GM21528 (cell line): ENCODE measurements around the gene GTF3C1.

Experiments used
- ATAC-seq: cut with Tn5 transposase; IDR thresholded peaks from one replicate; pipeline ENCODE4 v1.9.1; 2021; ENCODE audit warnings: mild to moderate bottlenecking, moderate library complexity; ENCODE audit not compliant: unreplicated experiment, low FRiP score

Gene GTF3C1

DNA sequence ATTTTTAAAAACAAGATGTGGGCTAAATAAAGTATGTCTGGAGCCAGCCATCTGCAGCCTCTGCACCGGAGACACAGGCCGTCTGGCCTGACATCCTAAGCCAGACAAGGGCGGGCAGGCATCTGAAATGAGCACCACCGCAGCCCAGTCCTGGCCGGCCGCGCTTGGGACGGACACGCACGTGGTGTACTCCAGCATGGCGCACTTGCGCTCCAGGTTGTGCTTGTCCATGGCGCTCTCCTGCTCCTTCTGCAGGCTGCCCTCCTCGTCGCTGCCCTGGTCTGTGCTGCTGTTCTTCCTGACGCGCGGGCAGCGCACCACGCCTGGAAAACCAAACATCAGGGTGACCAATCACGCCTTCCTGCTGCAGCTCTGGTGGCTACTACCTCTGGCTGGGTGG lies 60.3 kb downstream of the GTF3C1 start:
- ATAC-seq, result no peak

DNA sequence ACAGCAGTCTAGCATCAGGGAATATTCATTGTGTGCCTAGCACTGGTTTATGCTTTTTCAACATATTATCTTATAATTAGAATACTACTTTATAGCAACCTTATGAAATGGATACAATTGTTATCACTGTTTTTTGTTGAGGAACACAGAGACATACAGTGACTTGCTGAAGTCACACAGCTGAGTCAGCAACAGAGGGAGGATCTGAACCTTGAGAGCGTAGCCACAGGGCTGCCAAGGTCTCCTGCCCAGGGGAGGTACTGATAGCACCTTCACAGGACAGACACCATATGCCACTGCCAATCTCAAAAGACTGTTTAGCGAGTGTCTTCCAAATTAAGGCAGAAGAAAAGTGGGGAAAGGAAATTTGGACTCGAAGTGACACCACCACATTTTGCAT lies 63.0 kb downstream of the GTF3C1 start:
- no peak for ATAC-seq

DNA sequence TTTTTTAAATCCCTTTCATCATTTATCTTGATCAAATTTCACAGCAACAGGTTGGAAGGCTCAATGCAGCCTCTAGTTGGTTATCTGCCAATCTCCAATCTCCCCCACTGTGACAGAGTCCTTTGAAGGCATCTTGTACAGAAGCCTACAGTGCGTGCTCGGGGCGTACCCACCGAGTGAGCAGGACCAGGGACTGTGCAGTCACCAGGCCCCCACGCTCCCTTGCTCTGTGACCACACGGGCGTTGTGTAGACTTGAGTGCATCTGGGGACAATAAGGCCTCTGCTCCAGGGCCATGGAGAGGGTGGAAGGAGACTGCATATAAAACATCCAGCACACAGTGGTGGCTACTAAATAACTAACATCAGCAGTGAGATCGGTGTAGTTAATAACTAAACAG lies 63.4 kb downstream of the GTF3C1 start:
- no peak for ATAC-seq

DNA sequence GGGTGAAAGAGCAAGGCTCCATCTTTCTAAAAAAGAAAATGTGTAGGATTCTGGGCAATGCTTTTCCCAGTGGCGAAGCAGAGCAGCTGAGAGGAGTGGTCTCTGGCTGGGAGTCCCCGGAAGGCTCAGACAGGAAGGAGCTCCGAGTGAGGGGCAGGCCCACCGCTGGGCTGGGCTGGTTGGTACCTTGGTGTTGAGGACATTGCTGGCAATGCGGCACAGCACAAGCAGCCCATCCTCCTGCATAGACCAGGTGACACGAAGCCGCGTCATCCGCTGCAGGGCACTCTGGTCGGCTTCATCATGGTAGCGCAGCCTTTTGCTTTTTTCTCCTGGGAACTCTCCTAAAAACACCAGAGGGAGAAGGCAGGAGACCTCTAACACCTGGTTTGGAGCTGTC lies 63.9 kb downstream of the GTF3C1 start:
- no peak for ATAC-seq

DNA sequence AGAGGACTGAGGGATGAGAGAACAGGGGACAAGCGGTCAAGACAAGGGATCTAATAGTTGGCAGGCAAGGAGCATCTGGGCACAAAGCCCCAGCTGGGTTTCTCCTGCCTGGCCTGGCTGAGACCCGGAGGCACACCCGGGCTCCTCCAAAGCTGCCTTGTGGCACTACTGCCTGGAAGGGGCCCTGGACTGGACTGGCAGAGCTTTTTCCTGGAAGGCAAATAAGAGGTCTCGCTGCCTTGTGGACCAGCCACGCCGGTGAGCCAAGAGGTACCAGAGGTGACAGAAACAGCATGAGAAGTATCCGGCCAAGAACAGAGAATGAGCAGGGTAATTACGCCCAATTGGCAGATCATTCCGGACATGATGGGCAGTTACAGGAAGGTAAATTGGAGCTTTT lies 64.6 kb downstream of the GTF3C1 start:
- no peak for ATAC-seq

DNA sequence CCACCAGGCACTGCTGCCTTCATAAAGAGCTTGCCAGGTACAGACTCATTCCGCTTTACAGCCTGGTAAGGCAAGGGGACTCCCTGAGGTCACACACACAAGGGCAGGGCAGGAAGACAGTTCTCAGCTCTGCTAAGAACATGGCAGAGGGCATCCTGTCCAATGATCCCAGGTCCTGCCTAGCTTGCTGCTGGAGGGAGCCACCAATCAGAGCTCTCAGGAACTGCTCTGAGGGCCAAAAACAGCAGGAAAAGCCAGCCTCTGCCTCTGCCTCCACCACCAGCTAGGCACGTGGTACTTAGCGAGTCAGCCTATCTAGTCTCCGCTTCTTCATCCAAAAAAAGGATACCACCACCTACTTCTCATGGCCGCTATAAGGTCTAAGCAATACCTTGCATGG lies 66.1 kb downstream of the GTF3C1 start:
- no peak for ATAC-seq

DNA sequence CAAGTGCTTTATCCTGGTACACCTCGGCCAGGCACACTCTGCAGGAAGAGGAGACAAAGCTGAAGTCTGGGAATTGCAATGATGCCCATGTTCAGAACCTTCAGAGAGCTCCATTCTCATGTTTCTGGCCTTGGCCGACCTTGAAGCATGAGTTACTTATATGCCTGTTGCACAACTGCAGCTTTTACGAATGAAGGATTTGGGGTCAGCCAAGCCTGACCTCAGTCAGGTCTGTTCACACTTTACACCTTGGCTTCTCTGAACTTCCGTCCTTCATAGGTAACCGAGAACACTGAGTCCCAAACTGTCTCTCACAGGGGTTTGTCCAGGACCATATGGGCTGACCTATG lies 66.7 kb downstream of the GTF3C1 start:
- no peak for ATAC-seq

DNA sequence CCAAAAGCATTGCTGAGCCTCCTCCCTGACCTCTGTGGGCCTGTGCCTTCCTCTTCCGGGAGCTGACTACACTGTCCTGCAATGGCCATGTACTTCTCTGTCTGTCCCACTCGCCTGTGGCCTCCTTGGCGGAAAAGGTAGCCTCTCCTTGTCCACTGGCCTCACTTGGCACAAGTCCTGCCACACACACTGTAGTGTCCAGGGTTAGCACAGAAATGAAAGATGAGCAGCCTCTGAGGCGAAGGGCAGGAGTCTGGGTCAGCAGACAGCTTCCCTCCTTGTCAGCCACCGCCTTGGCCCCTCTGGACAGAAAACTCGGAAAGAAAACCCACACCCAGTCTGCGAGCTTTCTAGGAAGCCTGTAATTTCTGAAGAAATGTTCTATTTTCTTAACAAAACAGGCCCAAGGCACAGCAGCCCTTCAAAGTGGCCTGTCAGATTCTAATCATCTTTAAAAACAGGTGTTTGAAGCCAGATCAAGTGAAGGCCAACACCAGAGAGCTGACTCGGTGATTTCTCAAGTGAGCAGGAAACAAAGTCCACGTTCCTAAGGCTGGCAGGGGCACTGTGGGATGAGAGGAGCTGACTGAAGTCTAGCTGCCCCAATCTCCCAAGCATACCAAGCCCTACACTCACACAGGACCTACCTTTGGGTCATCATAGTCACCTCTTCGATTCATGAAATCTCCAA lies 67.2 kb downstream of the GTF3C1 start:
- no peak for ATAC-seq

DNA sequence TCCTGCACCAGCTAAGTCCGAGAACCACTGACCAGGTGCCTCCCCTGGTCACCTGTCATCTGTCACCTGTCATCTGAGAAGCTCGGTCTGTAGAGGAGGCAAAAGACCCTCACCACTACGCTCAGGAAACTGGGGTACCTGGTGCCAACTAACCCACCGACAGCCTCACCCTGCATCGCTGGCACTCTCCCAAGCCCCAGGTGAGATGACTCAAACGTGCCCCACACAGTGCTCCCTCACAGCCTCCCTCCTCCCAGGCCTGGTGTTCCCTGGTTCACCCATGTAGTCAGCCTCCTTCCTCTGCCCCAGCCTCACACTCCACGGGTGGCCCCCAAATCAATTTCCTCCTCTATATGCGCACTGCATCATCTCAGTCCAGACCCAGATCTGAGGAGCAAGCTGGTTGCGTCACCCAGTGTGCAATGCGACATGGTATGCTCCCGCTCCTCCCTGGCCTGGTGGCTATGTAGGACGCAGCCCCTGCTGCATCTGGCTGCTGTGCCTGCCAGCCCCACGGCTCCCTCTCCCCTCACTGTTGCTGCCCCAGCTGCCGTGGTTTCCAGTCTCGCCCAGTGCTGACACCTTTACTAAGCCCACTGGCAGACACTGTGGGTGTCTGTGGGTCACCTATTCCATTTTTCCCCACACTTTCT lies 68.3 kb downstream of the GTF3C1 start:
- no peak for ATAC-seq

DNA sequence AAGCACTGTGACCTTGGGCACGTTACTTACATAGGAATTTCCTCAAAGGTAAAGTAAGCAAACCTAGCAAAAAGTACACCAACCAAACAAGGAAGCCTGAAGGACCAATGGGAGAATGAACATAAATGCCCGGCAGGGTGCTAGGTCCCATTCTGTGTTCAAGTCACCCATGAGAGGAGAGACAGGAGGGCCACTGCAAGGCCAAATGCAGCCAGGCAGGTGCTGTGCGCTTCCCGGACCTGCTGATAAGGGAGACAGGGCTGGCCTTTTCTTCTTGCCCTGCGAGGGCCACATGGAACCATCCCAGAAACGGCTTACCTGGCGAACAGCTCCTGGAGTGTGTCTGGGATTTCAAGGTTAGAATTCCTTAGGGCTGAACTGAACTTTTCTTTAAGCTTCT lies 69.0 kb downstream of the GTF3C1 start:
- no peak for ATAC-seq

DNA sequence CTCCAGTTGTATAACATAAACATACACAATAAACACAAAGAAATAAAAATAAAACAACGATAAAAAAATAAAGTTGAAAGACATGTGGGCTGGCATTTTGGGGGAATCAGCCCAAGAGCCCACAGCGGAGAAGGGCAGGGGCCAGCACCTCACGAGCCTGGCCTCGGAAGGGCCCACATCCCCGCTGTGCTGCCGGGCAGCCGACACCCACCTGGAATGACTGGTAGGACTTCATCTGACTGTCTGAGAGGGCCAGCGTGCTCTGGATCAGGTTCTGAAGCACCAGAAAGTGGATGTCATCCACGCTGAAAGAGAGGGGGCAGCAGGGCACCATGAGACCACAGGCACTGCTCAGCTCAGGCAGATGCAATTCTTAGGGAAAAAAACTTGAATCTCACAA lies 73.5 kb downstream of the GTF3C1 start:
- no peak for ATAC-seq

DNA sequence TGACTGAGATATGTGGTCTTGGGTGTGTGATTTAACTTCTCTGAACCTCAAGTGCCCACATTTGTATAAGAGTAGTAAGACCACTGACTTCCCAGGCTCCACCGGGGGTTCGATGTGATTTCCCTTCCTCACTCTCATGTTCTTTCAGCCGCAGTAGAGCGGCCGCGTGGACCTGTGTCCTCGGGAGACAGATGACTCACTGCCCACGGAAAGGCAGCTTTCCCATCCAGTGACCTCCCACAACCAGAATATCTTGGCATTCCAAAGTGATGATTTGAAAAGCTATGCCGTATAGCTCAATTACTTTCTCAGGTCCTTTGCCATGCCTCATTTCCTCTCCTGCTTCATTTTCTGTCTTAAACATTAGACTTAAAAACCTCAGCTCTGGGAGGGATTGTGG lies 74.2 kb downstream of the GTF3C1 start:
- ATAC-seq, result no peak

DNA sequence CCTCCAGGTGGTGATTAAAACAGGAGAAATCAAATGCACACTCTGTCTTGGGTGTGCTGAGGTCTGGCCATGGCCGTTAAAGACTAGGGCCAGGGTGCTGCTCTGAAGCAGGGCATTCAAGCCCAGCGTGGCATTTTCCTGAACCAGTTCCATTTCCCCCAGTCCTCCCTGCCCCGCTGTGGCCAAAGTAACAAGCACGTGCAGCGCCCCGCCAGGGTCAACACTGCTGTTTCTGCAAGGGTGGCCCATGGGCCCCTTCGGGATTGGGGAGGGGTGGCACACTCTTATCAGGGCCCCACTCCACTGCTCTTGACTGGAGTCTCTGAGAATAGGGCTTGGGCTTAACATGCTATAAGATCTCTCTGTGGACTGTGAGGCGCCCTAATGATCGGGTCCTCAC lies 74.8 kb downstream of the GTF3C1 start:
- no peak for ATAC-seq

DNA sequence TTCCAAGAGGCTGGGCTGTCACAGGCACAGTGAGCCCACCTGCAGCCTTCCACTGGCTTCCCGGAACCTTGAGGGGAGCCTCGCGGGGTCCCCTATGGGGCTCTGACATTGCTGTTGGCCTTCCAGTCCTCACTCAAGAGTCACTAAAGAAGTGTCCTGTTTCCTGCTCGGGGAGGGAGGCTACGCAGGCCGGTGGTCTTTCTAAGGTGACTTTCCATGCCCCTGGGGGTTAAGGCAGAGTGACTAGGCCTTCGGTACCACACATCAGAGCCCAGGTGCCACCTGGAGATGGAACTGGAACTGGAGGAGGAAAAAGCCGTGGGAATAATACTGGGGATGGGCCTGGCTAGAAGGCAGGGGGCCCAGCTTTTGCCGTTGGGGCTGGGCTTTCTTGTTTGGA lies 75.7 kb downstream of the GTF3C1 start:
- ATAC-seq, result no peak

DNA sequence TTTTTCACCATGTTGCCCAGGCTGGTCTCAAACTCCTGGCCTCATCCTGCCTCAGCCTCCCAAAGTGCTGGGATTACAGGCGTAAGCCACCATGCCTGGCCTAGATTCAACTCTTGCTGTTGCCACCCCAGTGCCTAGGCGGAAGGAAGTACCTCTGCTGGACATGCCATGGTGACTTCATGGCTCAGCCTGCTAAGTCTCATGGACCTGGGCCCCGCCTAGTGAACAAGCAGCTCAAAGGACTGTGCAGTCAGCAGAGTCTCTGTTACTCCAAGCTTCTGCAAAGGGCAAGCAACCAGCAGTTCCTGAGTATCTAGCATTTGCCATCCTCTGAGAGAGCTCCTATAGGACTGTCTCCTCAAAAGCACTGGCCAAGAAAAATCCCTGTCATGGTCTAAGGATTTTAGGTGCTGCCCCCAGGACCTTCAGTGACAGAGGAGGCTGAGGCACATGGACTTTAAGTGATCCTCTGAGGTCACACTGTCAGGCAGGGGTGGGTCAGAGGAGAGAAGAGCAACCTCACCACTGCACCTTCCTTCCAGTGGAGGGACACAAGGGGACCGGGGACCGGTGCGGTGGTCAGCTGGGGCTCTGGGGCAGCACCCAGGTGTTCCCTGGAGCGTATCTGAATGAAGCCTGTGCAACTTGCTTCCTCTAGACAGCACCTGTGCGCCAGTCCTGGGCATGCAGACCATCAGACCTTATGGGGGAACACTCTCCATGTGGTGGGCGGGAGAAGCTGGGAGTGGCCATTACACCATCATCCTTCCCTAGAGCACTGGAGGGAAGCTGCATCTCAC lies 76.4 kb downstream of the GTF3C1 start:
- no peak for ATAC-seq

DNA sequence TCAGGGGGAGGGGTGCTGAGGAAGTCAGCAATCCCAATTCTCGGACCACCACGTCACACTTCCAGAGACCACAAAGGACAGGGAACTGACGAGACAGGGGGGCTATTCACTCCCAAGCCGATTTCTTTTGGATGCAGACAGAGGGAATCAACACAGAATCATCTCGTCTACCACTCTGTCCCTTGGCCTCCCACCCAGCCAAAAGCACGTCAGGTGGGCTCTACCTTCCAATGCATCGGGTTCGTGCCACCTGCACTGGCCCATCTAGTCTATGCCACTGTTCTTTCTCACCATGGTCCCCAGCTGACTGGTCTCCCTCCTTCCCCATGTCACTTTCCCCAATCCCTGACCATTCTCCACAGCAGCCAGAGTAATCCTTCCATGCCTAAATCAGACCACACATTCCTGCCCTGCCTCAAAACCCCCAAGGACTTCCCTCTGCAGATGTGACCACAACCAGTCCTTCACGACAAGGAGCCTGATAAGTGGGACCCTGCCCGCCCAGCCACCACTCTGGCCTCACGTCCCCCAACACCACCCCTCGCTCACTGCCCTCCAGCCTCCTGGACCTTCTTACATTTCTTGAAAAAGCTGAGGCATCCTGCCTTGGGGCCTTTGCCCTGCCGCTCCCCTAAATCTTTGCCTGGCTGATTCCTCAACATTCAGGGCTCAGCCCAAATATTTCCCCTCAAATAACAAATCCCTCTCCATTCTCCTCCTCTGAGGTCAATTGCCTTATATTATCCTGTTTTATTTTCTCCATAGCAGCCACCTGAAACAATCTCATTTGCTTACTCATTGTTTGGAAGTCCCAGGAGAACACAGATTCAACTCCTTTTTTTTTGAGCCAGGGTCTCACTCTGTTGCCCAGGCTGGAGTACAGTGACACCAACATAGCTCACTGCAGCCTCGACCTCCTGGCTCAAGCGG lies 77.4 kb downstream of the GTF3C1 start:
- ATAC-seq, result no peak

DNA sequence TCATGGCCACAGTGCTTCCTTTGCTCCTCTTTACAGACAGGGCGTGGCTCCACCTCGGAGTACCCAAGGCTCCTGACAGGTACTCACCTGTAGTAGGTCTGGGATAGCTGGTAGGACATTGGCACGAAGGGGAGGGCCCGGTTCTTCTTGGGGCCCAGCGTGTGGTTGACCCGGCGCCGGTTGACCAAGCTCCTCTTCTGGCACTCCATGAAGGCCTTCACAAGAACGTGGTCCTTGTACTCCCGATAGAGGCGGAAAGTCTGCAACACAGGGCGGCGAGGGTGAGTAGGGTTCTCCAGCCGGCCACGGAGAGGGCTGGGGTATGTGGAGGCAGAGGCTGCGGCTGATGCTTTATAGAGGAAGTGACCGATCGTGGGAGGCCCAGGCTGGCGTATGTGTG lies 78.1 kb downstream of the GTF3C1 start:
- ATAC-seq, result no peak

DNA sequence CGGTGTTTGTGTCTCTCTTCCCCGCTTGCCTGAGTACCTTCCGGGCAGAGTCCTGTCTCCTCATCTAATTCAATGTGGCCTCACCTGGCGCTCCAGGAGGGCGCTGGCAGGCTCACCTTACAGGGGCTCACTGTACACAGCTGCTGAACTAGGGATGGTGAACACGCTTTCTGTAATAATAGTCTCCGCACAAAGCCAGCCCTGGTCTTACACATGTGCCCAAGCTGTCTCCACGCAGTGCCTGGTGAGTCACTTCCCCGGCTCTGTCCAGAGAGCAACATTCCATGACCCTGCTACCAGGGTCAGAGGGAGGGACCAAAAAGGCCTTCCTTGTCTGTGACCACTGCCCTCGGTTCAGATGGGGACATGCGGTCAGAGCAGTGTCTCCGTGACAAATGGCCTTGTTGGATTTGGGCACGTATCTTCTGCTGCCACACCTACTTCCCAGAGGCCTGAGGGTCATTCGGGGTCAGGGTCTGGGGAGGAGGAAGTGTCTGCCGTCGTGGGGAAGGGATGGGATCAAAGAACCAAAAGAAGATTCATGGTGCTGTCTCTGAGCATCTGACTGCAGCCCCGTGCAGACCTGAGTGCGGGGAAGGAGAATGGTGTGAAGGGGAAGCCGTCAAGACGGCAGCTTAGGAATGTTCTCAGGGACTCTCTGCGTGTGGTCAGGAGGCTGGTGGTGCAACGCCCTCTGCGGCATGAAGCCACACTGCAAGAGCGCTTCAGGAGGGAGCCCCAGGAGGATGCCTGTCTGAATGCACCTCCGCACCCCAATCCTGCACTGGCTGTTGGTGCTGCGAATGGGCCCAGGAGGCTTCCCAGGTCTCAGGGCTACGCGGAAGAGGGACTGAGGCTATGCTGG lies 78.9 kb downstream of the GTF3C1 start:
- no peak for ATAC-seq

DNA sequence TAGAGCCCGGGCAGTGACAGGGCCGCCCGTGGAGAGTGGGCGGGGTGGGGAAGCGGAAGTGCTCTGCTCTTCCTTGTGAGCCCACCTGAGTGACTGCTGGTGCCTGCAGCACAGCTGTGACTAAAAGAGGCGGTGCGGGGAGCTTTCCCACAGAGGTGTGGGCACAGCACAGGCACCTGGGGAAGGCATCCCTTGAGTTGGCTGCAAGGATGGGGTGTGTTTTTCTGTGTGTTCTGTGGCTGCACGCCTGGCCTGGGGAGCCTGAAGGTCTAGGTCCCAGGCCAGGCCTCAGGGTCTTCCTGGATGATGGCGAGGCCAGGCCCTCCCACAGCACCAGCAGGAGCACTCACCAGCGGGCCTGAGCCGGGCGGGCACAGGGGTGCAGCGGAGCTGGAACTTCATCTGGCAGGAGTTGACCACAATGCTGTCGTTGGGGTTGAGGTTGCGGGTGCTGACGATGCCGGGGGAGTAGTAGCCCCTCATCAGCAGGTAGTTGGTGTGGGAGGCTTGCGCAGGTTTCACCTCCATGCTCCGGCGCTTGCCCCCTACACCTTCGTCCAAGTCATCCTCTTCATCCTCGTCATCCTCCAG lies 80.7 kb downstream of the GTF3C1 start:
- no peak for ATAC-seq

DNA sequence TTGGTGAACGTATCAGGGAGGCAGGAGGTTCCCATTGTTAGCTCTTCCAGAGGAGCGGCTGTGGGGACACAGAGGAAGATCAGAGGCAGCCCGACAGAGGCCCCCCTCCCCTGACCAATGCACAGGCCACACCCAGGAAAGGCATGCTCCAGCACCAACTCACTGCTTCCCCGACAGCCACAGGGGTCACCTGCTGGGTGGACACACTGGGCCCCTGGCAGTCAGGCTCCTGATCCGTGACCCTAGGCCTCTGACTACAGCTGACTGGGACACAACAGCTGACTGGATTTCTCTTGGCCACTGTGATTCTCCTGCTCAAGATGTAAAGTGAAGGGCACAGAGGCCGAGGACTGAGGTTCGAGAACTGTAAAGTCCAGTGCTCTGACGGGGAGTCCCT lies 84.2 kb downstream of the GTF3C1 start:
- ATAC-seq, result no peak
